GM06990 (cell line): Measurements from ENCODE around the gene FAM200C.

Experiments
- DNase-seq: peaks from one replicate; pipeline ENCODE4 v3.0.0-alpha.2; 2011; ENCODE audit not compliant: insufficient read length; ENCODE audit errors: extremely low read depth
- H3K27me3 ChIP-seq: replicated peaks from 2 replicates; pipeline ENCODE4 v1.6.0; 2011; ENCODE audit warnings: low read length; ENCODE audit not compliant: control insufficient read depth, insufficient read depth
- H3K36me3 ChIP-seq: 2 replicates; pipeline ENCODE4 v1.5.1; 2011; ENCODE audit warnings: low read length; ENCODE audit not compliant: control insufficient read depth, insufficient read depth
- H3K4me3 ChIP-seq: replicated peaks from 2 replicates; pipeline ENCODE4 v1.5.1; 2011; ENCODE audit warnings: low read depth, mild to moderate bottlenecking, control low read depth, low read length
- TF ChIP-seq, protein P1 (sequence below): IDR thresholded peaks from 2 replicates; pipeline ENCODE4 v1.5.1; 2011; ENCODE audit warnings: low read length, control low read depth, mild to moderate bottlenecking, inconsistent platforms; ENCODE audit not compliant: insufficient read depth, poor library complexity, severe bottlenecking

The FAM200C gene

DNA sequence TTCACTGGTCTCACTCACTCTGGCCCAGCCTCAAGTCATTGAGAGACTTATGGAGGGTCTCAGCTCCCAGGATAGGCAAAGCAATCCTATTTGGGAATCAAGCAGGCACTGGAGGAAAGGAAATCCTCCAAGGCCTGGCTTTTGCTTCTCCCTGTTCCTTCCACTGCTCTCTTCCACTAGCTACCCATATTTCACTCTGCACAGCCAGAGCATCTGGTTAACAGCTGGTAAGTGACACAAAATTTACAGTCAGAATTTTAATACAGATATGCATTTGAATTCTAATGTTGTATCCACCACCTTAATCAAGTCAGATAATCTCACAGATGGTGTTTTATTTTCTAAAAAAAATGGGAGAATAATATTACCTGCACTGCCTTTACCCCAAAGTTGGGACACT is 28.6 kb downstream of the FAM200C start:
- Histone ChIP-seq H3K36me3 (no peaks in the 10 kb centered on the region), H3K27me3 (peaks cover 2% of the 10 kb centered on the region; the same call in 1 of the 2 replicates), H3K4me3 (no peak overlapping the region)
- TF ChIP-seq, protein P1, sequence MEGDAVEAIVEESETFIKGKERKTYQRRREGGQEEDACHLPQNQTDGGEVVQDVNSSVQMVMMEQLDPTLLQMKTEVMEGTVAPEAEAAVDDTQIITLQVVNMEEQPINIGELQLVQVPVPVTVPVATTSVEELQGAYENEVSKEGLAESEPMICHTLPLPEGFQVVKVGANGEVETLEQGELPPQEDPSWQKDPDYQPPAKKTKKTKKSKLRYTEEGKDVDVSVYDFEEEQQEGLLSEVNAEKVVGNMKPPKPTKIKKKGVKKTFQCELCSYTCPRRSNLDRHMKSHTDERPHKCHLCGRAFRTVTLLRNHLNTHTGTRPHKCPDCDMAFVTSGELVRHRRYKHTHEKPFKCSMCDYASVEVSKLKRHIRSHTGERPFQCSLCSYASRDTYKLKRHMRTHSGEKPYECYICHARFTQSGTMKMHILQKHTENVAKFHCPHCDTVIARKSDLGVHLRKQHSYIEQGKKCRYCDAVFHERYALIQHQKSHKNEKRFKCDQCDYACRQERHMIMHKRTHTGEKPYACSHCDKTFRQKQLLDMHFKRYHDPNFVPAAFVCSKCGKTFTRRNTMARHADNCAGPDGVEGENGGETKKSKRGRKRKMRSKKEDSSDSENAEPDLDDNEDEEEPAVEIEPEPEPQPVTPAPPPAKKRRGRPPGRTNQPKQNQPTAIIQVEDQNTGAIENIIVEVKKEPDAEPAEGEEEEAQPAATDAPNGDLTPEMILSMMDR = no peak
- DNase-seq = no peak

- Histone ChIP-seq H3K27me3 (peaks cover 2% of the 10 kb centered on the region; the same call in 1 of the 2 replicates), H3K36me3 (no peaks in the 10 kb centered on the region), H3K4me3 (peak overlapping the region; percentile 56)
- TF ChIP-seq, protein P1 = no peak
- DNase-seq = no peak
Observed at GRCh38 chr5:160370713-160371034, 29.2 kb downstream of the FAM200C start.

DNA sequence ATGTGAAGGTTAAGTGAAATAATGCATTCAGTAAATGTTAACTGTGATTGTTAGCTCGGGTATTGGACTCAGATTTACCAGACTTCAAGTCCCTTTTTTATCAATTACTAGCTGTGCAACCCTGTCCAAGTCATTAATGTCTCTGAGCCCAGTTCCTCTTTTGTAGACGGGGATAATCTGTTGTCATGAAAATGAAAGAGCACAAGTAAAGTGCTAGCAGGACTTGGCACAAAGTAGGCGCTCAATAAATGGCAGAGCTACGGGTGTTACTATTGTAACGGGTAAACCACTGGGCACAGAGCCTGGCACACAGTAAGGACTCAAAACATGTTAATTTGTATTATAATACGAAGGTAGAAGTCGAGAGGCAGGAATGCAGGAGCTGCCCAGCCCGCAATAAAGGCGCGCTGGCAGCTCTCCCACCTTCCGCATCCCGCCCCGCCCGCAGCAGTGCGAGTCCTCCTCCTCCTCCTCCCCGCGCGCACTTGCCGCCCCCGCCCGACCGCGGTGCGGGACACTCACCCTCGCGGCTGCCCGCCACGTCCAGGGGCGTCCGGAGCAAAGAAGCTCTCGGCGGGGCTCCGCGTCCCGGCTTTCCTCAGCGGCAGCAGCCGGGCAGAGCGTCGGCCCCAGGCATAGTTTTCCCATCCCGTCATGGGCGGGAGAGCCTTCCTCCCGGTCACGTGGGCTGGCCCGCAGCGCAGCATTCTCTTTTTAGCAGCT is 29.7 kb downstream of the FAM200C start, which contains the start of gene C1QTNF2:
Gene C1QTNF2 (minus strand): TSS at position 637 of the 723 bp plus-strand sequence. CDS start 15,615 bp downstream, outside the sequence.
- H3K36me3 ChIP-seq = no peaks in the 10 kb centered on the region
- TF ChIP-seq, protein P1 = no peak
- peaks cover 2% of the 10 kb centered on the region; the same call in 1 of the 2 replicates for H3K27me3 ChIP-seq
- peak within 1 kb of the TSS; percentile 56 for H3K4me3 ChIP-seq
- DNase-seq = no peak

- H3K36me3 ChIP-seq = no peaks in the 10 kb centered on the region
- peaks cover 2% of the 10 kb centered on the region; the same call in 1 of the 2 replicates for H3K27me3 ChIP-seq
- no peak for DNase-seq
- TF ChIP-seq, protein P1 = no peak
- H3K4me3 ChIP-seq = no peak overlapping the region
Observed at GRCh38 chr5:160367885-160368284, 32.0 kb downstream of the FAM200C start.

DNA sequence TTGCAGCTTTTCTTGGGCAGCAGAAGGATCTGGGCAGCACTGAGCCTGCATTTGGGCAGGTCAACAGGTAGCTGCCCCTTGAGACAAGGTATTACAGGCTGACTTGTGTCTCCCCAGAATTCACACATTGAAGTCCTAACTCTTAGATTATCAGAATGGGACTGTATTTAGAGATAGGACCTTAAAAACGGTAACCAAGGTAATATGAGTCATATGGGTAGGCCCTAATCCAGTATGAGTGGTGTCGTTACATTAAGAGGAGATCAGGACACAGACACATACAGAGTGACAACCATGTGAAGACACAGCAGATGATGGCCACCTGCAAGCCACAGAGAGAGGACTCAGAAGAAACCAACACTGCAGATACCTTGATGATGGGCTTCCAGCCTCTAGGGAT is 32.6 kb downstream of the FAM200C start:
- TF ChIP-seq, protein P1 = no peak
- Histone ChIP-seq H3K27me3 (peaks cover 2% of the 10 kb centered on the region; the same call in 1 of the 2 replicates), H3K4me3 (no peak overlapping the region), H3K36me3 (no peaks in the 10 kb centered on the region)
- no peak for DNase-seq
